Heart left ventricle (tissue), 13 donors: ENCODE results near the gene G0S2.

Experiments
- POLR2A ChIP-seq, 2 donors: fragments of 450-650 bp; IDR thresholded peaks; one replicate each; pipeline ENCODE4 v1.6.1; 2017; ENCODE audit warnings: antibody characterized with exemption in 2 of 2, mild to moderate bottlenecking in 2 of 2, moderate library complexity in 2 of 2
- TF ChIP-seq, protein P1 (sequence below), 12 donors: fragments of 200-600 bp; sonication (generic) in 4 of 12; IDR thresholded peaks; one replicate each; pipeline versions ENCODE4 v1.5.0 to v1.8.0; 2018 to 2022; ENCODE audit warnings: antibody characterized with exemption in 12 of 12, mild to moderate bottlenecking in 5 of 12
- donor health status: ischemic (EF 13 %, LVEDD 7.1; RV severe dilation, severe dysfunction).
- donor health status: DM: no; HTN: yes; CAD: no.
- donor health status: DM: no; HTN: no; CAD: no.
- donor health status: ischemic (EF 25% LVEDD 6.9; RV normal size, moderate dysfunction).
- donor health status: ischemic (EF 25% LVEDD 5.7; RV mildly dilated, moderate dysfunction).
- donor health status: ischemic (EF 35%, LVEDD 5.7; RV mildly dilated, moderate dysfunction).
- donor health status: nonischemic (EF 11% LVEDD 7.7; RV severe dilation, severe dysfunction).
- donor health status: DM: yes; HTN: yes; CAD: no.
- donor health status: PGD.
- donor health status: ischemic (EF 29% LVEDD 5.4; RV normal size, mild dysfunction).
- donor health status: nonischemic (EF 23%, LVEDD 6.1; RV moderate dilation, normal function).

DNA sequence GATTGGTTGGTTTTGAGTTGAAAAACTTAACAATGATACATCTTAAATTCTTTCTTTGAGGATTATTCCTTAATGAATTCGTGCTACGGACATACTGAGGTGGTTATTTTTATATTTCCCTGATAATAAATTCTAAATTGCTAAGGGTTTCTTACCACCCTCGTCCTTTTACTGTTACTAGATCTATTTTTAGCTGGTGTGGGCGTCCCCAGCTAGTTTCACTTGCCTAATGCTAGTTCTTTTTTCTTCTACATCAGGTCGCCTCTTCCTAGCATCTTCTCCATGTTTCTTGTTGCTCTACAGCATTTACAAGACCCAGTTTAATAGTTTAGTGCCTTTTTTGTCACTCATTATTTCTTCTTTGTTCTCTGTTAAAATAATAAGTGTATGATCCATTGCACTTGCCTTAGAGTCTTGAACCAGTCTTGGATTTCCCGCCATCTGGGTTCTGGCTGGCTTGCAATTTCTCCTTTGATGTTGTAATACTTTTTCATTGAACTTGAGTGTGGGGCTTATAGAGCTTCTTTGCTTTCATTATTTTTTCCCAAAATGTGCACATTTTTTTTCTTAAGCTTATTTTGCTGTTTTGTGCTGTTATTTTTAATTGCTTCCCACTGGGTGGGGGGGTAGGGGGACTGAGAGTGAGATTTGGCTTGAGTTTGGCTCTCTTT, 28.8 kb downstream of the G0S2 start:
- TF ChIP-seq, protein P1, sequence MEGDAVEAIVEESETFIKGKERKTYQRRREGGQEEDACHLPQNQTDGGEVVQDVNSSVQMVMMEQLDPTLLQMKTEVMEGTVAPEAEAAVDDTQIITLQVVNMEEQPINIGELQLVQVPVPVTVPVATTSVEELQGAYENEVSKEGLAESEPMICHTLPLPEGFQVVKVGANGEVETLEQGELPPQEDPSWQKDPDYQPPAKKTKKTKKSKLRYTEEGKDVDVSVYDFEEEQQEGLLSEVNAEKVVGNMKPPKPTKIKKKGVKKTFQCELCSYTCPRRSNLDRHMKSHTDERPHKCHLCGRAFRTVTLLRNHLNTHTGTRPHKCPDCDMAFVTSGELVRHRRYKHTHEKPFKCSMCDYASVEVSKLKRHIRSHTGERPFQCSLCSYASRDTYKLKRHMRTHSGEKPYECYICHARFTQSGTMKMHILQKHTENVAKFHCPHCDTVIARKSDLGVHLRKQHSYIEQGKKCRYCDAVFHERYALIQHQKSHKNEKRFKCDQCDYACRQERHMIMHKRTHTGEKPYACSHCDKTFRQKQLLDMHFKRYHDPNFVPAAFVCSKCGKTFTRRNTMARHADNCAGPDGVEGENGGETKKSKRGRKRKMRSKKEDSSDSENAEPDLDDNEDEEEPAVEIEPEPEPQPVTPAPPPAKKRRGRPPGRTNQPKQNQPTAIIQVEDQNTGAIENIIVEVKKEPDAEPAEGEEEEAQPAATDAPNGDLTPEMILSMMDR (IDR thresholded peaks at IDR 0.05) = no peak
- no peak for TF ChIP-seq POLR2A (IDR thresholded peaks at IDR 0.05)
